LNCaP clone FGC (cell line): ENCODE measurements around the gene UBE2K.
"Not testable (repeated sequence)": the region's sequence is repeated elsewhere in the genome, so short reads cannot be mapped to it uniquely, and the experiment has no call there.

Source experiments
- DNase-seq: peaks from one replicate; pipeline ENCODE4 v3.0.0-alpha.2; 2011; ENCODE audit warnings: low read depth
- H3K4me3 ChIP-seq: 2 replicates; pipeline ENCODE4 v1.5.1; 2011; ENCODE audit warnings: mild to moderate bottlenecking, low read depth, low read length, control low read depth
- CTCF ChIP-seq: IDR thresholded peaks from 2 replicates; pipeline ENCODE4 v1.5.1; 2012; ENCODE audit warnings: mild to moderate bottlenecking; ENCODE audit not compliant: control insufficient read depth, insufficient read depth; ENCODE audit errors: extremely low read depth

Gene UBE2K

GRCh38 chr4:39668887-39669286, 29.0 kb upstream of the UBE2K start:
- TF ChIP-seq CTCF, result no peak
- H3K4me3 ChIP-seq, result no peak overlapping the region
- DNase-seq, result no peak

GRCh38 chr4:39670296-39670695, 27.6 kb upstream of the UBE2K start:
- H3K4me3 ChIP-seq, DNase-seq: not testable (repeated sequence)

GRCh38 chr4:39675681-39676080, 22.3 kb upstream of the UBE2K start:
- not testable (repeated sequence) for H3K4me3 ChIP-seq, DNase-seq

- not testable (repeated sequence) for H3K4me3 ChIP-seq, DNase-seq
These were observed 16.9 kb upstream of the UBE2K start for GRCh38 chr4:39681003-39681402.

- DNase-seq, result no peak
- TF ChIP-seq CTCF, result no peak
- no peak overlapping the region for H3K4me3 ChIP-seq
These were observed 15.8 kb upstream of the UBE2K start for GRCh38 chr4:39682138-39682537.

- no peak for DNase-seq
- TF ChIP-seq CTCF, result no peak
- H3K4me3 ChIP-seq, result no peak overlapping the region
These were observed 11.9 kb upstream of the UBE2K start for GRCh38 chr4:39685990-39686389.

GRCh38 chr4:39687014-39687413, 10.9 kb upstream of the UBE2K start:
- no peak for TF ChIP-seq CTCF
- H3K4me3 ChIP-seq, result no peak overlapping the region
- DNase-seq, result no peak

GRCh38 chr4:39689970-39690369, 8.0 kb upstream of the UBE2K start:
- TF ChIP-seq CTCF, result no peak
- DNase-seq, result no peak
- no peak overlapping the region for H3K4me3 ChIP-seq

- DNase-seq, result no peak
- no peak for TF ChIP-seq CTCF
- H3K4me3 ChIP-seq, result peak overlapping the region; percentile 84
These were observed 581 bp downstream of the UBE2K start for GRCh38 chr4:39698424-39699009.
